ENCODE data around the gene SDCCAG8. TPM values are rescaled to one million over a fixed set of nuclear protein-coding genes. Genes with fewer than 3 reads are reported as not detected.
A peak's percentile ranks its signal among the peaks of the same experiment; 100 is the strongest.

Gene SDCCAG8
- total and polyA plus RNA-seq, 2 of the 8 experiments (the other 6 are each of a cell fraction or from before 2014, with no cell fraction given) = 15.6 to 21.0 TPM

- peak overlapping the region; percentile 1 for H3K4ac ChIP-seq (replicated peaks; ENCODE audit: insufficient read length, low read depth, low read length)
- H2AK5ac ChIP-seq (ENCODE audit: low read depth, low read length) = peak overlapping the region; percentile 85; the same call in 1 of the 2 replicates
- H2BK12ac ChIP-seq (ENCODE audit: low read depth, low read length) = peak overlapping the region; percentile 94; the same call in 1 of the 2 replicates
- peaks cover 0 to 5% (median 2%) of the 10 kb centered on the region in 4 experiments; a peak in 3 of 7 replicates for H3K27me3 ChIP-seq (replicated peaks in 1 of 4; ENCODE audit: control insufficient read depth in 3 of 4, extremely low read depth in 1 of 4, insufficient read depth in 3 of 4, low read length in 3 of 4)
- H2BK20ac ChIP-seq (ENCODE audit: low read length) = peak overlapping the region; percentile 90; the same call in 1 of the 2 replicates
- H2BK120ac ChIP-seq (replicated peaks; ENCODE audit: low read depth, low read length) = no peak overlapping the region
- POLR2A ChIA-PET (ENCODE audit: partially characterized antibody) = no interaction called here
- H3K36me3 ChIP-seq (ENCODE audit: control insufficient read depth in 2 of 4, insufficient read depth in 4 of 4, low read length in 3 of 4) = no peaks in the 10 kb centered on the region
- no peak overlapping the region for H4K5ac ChIP-seq (ENCODE audit: insufficient read length, low read depth, low read length)
- H3K23ac ChIP-seq (ENCODE audit: insufficient read length) = no peak overlapping the region
- H3K4me2 ChIP-seq (ENCODE audit: insufficient read depth in 1 of 2, low read depth in 2 of 2, low read length in 2 of 2) = peak overlapping the region; percentile 83 to 88; a peak in 3 of 4 replicates
- H3K18ac ChIP-seq (ENCODE audit: extremely low read depth, low read length) = peak overlapping the region; percentile 78; the same call in 1 of the 2 replicates
- CTCF ChIA-PET (ENCODE audit: partially characterized antibody) = interaction anchor here (0.7 to 1.5 kb wide), 6 partner anchors 9 to 141 kb away, joined by 3 to 6 read pairs (median 4); no protein-coding TSS in a partner anchor
- H2BK15ac ChIP-seq (ENCODE audit: low read length) = peak overlapping the region; percentile 61; the same call in 1 of the 2 replicates
- peak overlapping the region; percentile 70 for H4K91ac ChIP-seq (replicated peaks; ENCODE audit: insufficient read length, low read length)
- H3K9me3 ChIP-seq (ENCODE audit: insufficient read depth in 2 of 2, low read depth in 1 of 2, low read length in 1 of 2) = no peaks in the 10 kb centered on the region
- DNase-seq (ENCODE audit: low read depth in 1 of 2, low spot score in 2 of 2) = no peak
- TF ChIP-seq SUZ12 (IDR thresholded peaks at IDR 0.05; ENCODE audit: low read length) (no peak), POLR2A (IDR thresholded peaks at IDR 0.05; ENCODE audit: control extremely low read depth in 1 of 2, low read depth in 2 of 2, low read length in 2 of 2) (no peak)
- H3K79me1 ChIP-seq (ENCODE audit: low read depth, low read length) = no peaks in the 10 kb centered on the region
- no peak overlapping the region for H3K27ac ChIP-seq (ENCODE audit: low read depth, low read length)
- no peaks in the 10 kb centered on the region for H4K20me1 ChIP-seq (replicated peaks in 1 of 2; ENCODE audit: control insufficient read depth in 1 of 2, insufficient read depth in 2 of 2, low read length in 2 of 2)
- H4K8ac ChIP-seq (ENCODE audit: extremely low read depth, insufficient read depth, low read length) = no peak overlapping the region
- 82% methylated on average over 15 of the region's 16 CpGs; no CpG with 5 or more reads in 1 of the 2 experiments for WGBS, 2 experiments (ENCODE audit: extremely low coverage in 1 of 2, insufficient coverage in 1 of 2, insufficient read length in 1 of 2, insufficient replicate concordance in 2 of 2, low coverage in 1 of 2, low lambda C conversion rate in 2 of 2, missing lambda C conversion rate in 1 of 2)
- no peak for FAIRE-seq
- no peak overlapping the region for H3K56ac ChIP-seq (replicated peaks; ENCODE audit: insufficient read length, low read depth, low read length)
- no peak overlapping the region for H3K14ac ChIP-seq (ENCODE audit: insufficient read length)
- H2AFZ ChIP-seq (ENCODE audit: low read length) = no peak overlapping the region
- H3K4me3 ChIP-seq (ENCODE audit: extremely low read depth in 1 of 4, insufficient read depth in 2 of 4, low read depth in 3 of 4, low read length in 4 of 4) = peak overlapping the region in 2 of 4 experiments; percentile 45 to 64; a peak in 2 of 8 replicates
- H2BK5ac ChIP-seq (ENCODE audit: low read depth, low read length) = peak overlapping the region; percentile 75; the same call in 1 of the 2 replicates
- H3K23me2 ChIP-seq (ENCODE audit: low read depth, low read length) = peaks cover 16% of the 10 kb centered on the region
- H3K79me2 ChIP-seq (ENCODE audit: control insufficient read depth in 1 of 2, insufficient read depth in 2 of 2, low read length in 2 of 2) = no peaks in the 10 kb centered on the region
- no peak overlapping the region for H3K9ac ChIP-seq (replicated peaks in 1 of 4; ENCODE audit: extremely low read depth in 1 of 4, low read depth in 3 of 4, low read length in 3 of 4)
- H3K4me1 ChIP-seq (replicated peaks in 1 of 4; ENCODE audit: control insufficient read depth in 3 of 4, insufficient read depth in 4 of 4, low read length in 3 of 4) = peaks cover 0 to 30% (median 20%) of the 10 kb centered on the region in 4 experiments; a peak in 6 of 7 replicates
Measured at GRCh38 chr1:243483952-243484351, 228.1 kb downstream of the SDCCAG8 start.

Data from H1 (cell line).